Panc1 (cell line): ENCODE measurements around the gene SPINK1.

Source experiments
- CTCF ChIP-seq: fragments of 450-650 bp; IDR thresholded peaks from 2 replicates; pipeline ENCODE4 v1.5.1; 2017; ENCODE audit warnings: mild to moderate bottlenecking
- POLR2AphosphoS5 ChIP-seq: IDR thresholded peaks from 2 replicates; pipeline ENCODE4 v1.6.1; 2012; ENCODE audit warnings: mild to moderate bottlenecking, low read depth, low read length, moderate library complexity
- REST ChIP-seq, 2 experiments: IDR thresholded peaks; 2 replicates each; pipeline ENCODE4 v1.6.1; 2011 to 2012; ENCODE audit warnings: low read depth in 2 of 2, control low read depth in 1 of 2, low read length in 1 of 2, mild to moderate bottlenecking in 1 of 2, moderate library complexity in 1 of 2; ENCODE audit not compliant: insufficient read depth in 1 of 2
- TCF7L2 ChIP-seq: IDR thresholded peaks from 2 replicates; pipeline ENCODE4 v1.6.1; 2011; ENCODE audit warnings: mild to moderate bottlenecking, low read depth, low read length, inconsistent platforms

GRCh38 chr5:147878066-147878759 is 46.7 kb upstream of the SPINK1 start, which contains the start of gene SCGB3A2:
- TF ChIP-seq POLR2AphosphoS5 (no peak), CTCF (no peak), REST (IDR thresholded peaks at IDR 0.05; ENCODE audit: insufficient read depth in 1 of 2, low read depth in 2 of 2, low read length in 1 of 2) (no peak), TCF7L2 (no peak)
